Naive B cell (primary cell): Measurements from ENCODE around the gene MGAT1. TPM values are rescaled to one million over a fixed set of nuclear protein-coding genes. Genes with fewer than 3 reads are reported as not detected.
"Not testable (repeated sequence)": the region's sequence is repeated elsewhere in the genome, so short reads cannot be mapped to it uniquely, and the experiment has no call there.

Source experiments
- ATAC-seq, 2 donors: fragments of 150-1000 bp; cut with Tn5 transposase; 2 replicates each; pipeline ENCODE4 v1.10.0; 2021; ENCODE audit warnings: low read depth in 2 of 2, mild to moderate bottlenecking in 2 of 2, moderate library complexity in 2 of 2
- DNase-seq: peaks from one replicate; pipeline ENCODE4 v3.0.0; 2022
- H3K27ac Mint-ChIP-seq, 6 donors: one replicate each; pipeline ENCODE4 v1.8.0; 2020 to 2022; ENCODE audit warnings: mild to moderate bottlenecking in 6 of 6, mixed read lengths in 6 of 6, moderate library complexity in 5 of 6, inconsistent platforms in 2 of 6
- H3K27me3 Mint-ChIP-seq, 3 donors: one replicate each; pipeline ENCODE4 v1.8.0; 2021 to 2022; ENCODE audit warnings: mixed read lengths in 3 of 3, mild to moderate bottlenecking in 1 of 3
- H3K36me3 Mint-ChIP-seq, 2 donors: one replicate each; pipeline ENCODE4 v1.8.0; 2020 to 2022; ENCODE audit warnings: mixed read lengths in 2 of 2, inconsistent platforms in 1 of 2, mild to moderate bottlenecking in 1 of 2
- H3K4me1 Mint-ChIP-seq, 3 donors: one replicate each; pipeline ENCODE4 v1.8.0; 2020 to 2022; ENCODE audit warnings: mixed read lengths in 3 of 3, inconsistent platforms in 1 of 3, mild to moderate bottlenecking in 1 of 3, moderate library complexity in 1 of 3
- H3K4me3 Mint-ChIP-seq, 8 donors: one replicate each; pipeline ENCODE4 v1.8.0; 2020 to 2022; ENCODE audit warnings: mild to moderate bottlenecking in 8 of 8, mixed read lengths in 8 of 8, moderate library complexity in 8 of 8, inconsistent platforms in 2 of 8
- H3K9me3 Mint-ChIP-seq, 7 donors: one replicate each; pipeline ENCODE4 v1.8.0; 2020 to 2022; ENCODE audit warnings: mixed read lengths in 7 of 7, mild to moderate bottlenecking in 5 of 7, inconsistent platforms in 2 of 7, moderate library complexity in 1 of 7
- polyA plus RNA-seq, 6 donors: library from polyadenylated mRNA; unstranded; fragments of 300-500 nt; fragmentation: Illumina TruSeq; gene quantifications; one replicate each; pipeline ENCODE4 v1.2.3, GENCODE V29; 2021; ENCODE audit warnings: low read depth in 6 of 6

The MGAT1 gene
- polyA plus RNA-seq, 6 donors from 2014 or later: 71.9 to 121 (median 84.2) TPM

- H3K27ac Mint-ChIP-seq: no peak overlapping the region
- DNase-seq (no peak), ATAC-seq (no peak)
- no peak overlapping the region for H3K4me3 Mint-ChIP-seq
- H3K9me3 Mint-ChIP-seq: peaks cover 0 to 2% (median 0%) of the 10 kb centered on the region in 7 donors
- no peaks in the 10 kb centered on the region for H3K36me3 Mint-ChIP-seq
- no peaks in the 10 kb centered on the region for H3K4me1 Mint-ChIP-seq
- H3K27me3 Mint-ChIP-seq: peaks cover 20 to 32% (median 29%) of the 10 kb centered on the region in 3 donors
Measured at GRCh38 chr5:180742727-180743126, 59.9 kb downstream of the MGAT1 start.

GRCh38 chr5:180740953-180741352 lies 61.7 kb downstream of the MGAT1 start:
- H3K36me3 Mint-ChIP-seq, ATAC-seq, H3K4me1 Mint-ChIP-seq, H3K4me3 Mint-ChIP-seq, H3K9me3 Mint-ChIP-seq, DNase-seq, H3K27ac Mint-ChIP-seq: not testable (repeated sequence)
- peaks cover 21 to 31% (median 30%) of the 10 kb centered on the region in 3 donors for H3K27me3 Mint-ChIP-seq

GRCh38 chr5:180739958-180740357 lies 62.6 kb downstream of the MGAT1 start, which contains the start of gene OR2Y1:
Gene OR2Y1 (minus strand): TSS chr5:180740058. CDS start chr5:180740058, 0 bp downstream.
- peaks cover 0 to 2% (median 0%) of the 10 kb centered on the region in 7 donors for H3K9me3 Mint-ChIP-seq
- H3K27ac Mint-ChIP-seq: peak within 1 kb of the TSS in 1 of 6 donors; percentile 15
- DNase-seq: no peak
- no peaks in the 10 kb centered on the region for H3K36me3 Mint-ChIP-seq
- peak within 1 kb of the TSS in 1 of 8 donors; percentile 69 for H3K4me3 Mint-ChIP-seq
- H3K27me3 Mint-ChIP-seq: peaks cover 22 to 36% (median 30%) of the 10 kb centered on the region in 3 donors
- H3K4me1 Mint-ChIP-seq: no peaks in the 10 kb centered on the region
- ATAC-seq: no peak

- DNase-seq: no peak
- peak overlapping the region in 1 of 8 donors; percentile 69 for H3K4me3 Mint-ChIP-seq
- H3K9me3 Mint-ChIP-seq: peaks cover 0 to 2% (median 0%) of the 10 kb centered on the region in 7 donors
- no peaks in the 10 kb centered on the region for H3K36me3 Mint-ChIP-seq
- H3K27me3 Mint-ChIP-seq: peaks cover 28 to 43% (median 30%) of the 10 kb centered on the region in 3 donors
- H3K4me1 Mint-ChIP-seq: no peaks in the 10 kb centered on the region
- no peak for ATAC-seq
- peak overlapping the region in 1 of 6 donors; percentile 15 for H3K27ac Mint-ChIP-seq
Measured at GRCh38 chr5:180739271-180739670, 63.3 kb downstream of the MGAT1 start.

GRCh38 chr5:180736536-180736935 lies 66.1 kb downstream of the MGAT1 start:
- Mint-ChIP-seq H3K27ac (no peak overlapping the region), H3K4me3 (no peak overlapping the region), H3K27me3 (peaks cover 30 to 55% (median 40%) of the 10 kb centered on the region in 3 donors), H3K9me3 (peaks cover 0 to 2% (median 0%) of the 10 kb centered on the region in 7 donors), H3K36me3 (no peaks in the 10 kb centered on the region), H3K4me1 (no peaks in the 10 kb centered on the region)
- no peak for ATAC-seq
- DNase-seq: no peak

Other genes with a start within 250 kb of the MGAT1 start
- gene SCGB3A1, start 211.3 kb downstream of the MGAT1 start, polyA plus RNA-seq: not detected
- gene FLT4, start 153.2 kb downstream of the MGAT1 start, polyA plus RNA-seq: not detected
- gene OR2Y1, start 62.7 kb downstream of the MGAT1 start, polyA plus RNA-seq: not detected
- gene ZFP62, start 58.5 kb upstream of the MGAT1 start, polyA plus RNA-seq: 10 to 100 TPM; 12.1 to 26.5 (median 22.5) TPM
- gene BTNL8, start 96.4 kb upstream of the MGAT1 start, polyA plus RNA-seq: not detected
- not detected for gene BTNL3, start 186.0 kb upstream of the MGAT1 start, polyA plus RNA-seq
- gene BTNL9, start 237.5 kb upstream of the MGAT1 start, polyA plus RNA-seq: 1 to 10 TPM in 1 of 6 donors, under 1 TPM in 5; 0.08 to 1.4 (median 0.58) TPM